Naive thymus-derived CD4-positive, alpha-beta T cell (primary cell): ENCODE results near the gene LAGE3. TPM values are rescaled to one million over a fixed set of nuclear protein-coding genes. Genes with fewer than 3 reads are reported as not detected.

Source experiments
- ATAC-seq: fragments of 150-1000 bp; cut with Tn5 transposase; 2 replicates; pipeline ENCODE4 v1.10.0; 2021; ENCODE audit warnings: mild to moderate bottlenecking, moderate library complexity
- CTCF ChIA-PET: fragments of 350-600 bp; sonication (Branson Sonifier 250); formaldehyde crosslinking; loops from one replicate; lab custom pipeline; 2021; ENCODE audit warnings: antibody characterized with exemption; lab: Charles Lee
- POLR2A ChIA-PET: fragments of 350-600 bp; sonication (Branson Sonifier 250); formaldehyde crosslinking; loops from one replicate; lab custom pipeline; 2021; ENCODE audit warnings: antibody characterized with exemption, inconsistent platforms; lab: Charles Lee
- DNase-seq, 9 donors: peaks; one replicate each; pipeline versions ENCODE4 v3.0.0 to v3.0.0-alpha.2; 2020 to 2022; ENCODE audit warnings: mixed read lengths in 1 of 9
- H3K27ac ChIP-seq: one replicate; pipeline ENCODE4 v1.7.0; 2013; ENCODE audit warnings: mild to moderate bottlenecking, low read depth, low read length, moderate library complexity
- H3K27me3 ChIP-seq, 2 donors: one replicate each; pipeline ENCODE4 v1.7.0; 2013; ENCODE audit warnings: low read length in 2 of 2, mild to moderate bottlenecking in 2 of 2, moderate library complexity in 2 of 2; ENCODE audit not compliant: control insufficient read depth in 2 of 2, insufficient read depth in 2 of 2
- H3K36me3 ChIP-seq, 3 experiments: 1 replicate in 2 of 3; 2 replicates in 1 of 3; pipeline ENCODE4 v1.7.0; 2013; ENCODE audit warnings: low read length in 3 of 3, mild to moderate bottlenecking in 3 of 3, moderate library complexity in 1 of 3; ENCODE audit not compliant: insufficient read depth in 3 of 3, control insufficient read depth in 2 of 3
- H3K4me1 ChIP-seq, 2 donors: one replicate each; pipeline ENCODE4 v1.7.0; 2013; ENCODE audit warnings: low read length in 2 of 2, mild to moderate bottlenecking in 2 of 2, moderate library complexity in 1 of 2; ENCODE audit not compliant: control insufficient read depth in 2 of 2, insufficient read depth in 2 of 2
- H3K4me3 ChIP-seq: 2 replicates; pipeline ENCODE4 v1.7.0; 2013; ENCODE audit warnings: mild to moderate bottlenecking, low read length
- H3K9me3 ChIP-seq, 3 experiments: 1 replicate in 2 of 3; 2 replicates in 1 of 3; pipeline ENCODE4 v1.7.0; 2013; ENCODE audit warnings: low read length in 3 of 3; ENCODE audit not compliant: control insufficient read depth in 2 of 3
- H3K27ac Mint-ChIP-seq, 9 donors: one replicate each; pipeline ENCODE4 v1.8.0; 2020 to 2022; ENCODE audit warnings: mixed read lengths in 9 of 9, mild to moderate bottlenecking in 8 of 9, moderate library complexity in 5 of 9, inconsistent platforms in 2 of 9
- H3K27me3 Mint-ChIP-seq, 5 donors: one replicate each; pipeline ENCODE4 v1.8.0; 2021 to 2022; ENCODE audit warnings: mixed read lengths in 5 of 5, mild to moderate bottlenecking in 1 of 5
- H3K36me3 Mint-ChIP-seq, 5 donors: one replicate each; pipeline ENCODE4 v1.8.0; 2020 to 2022; ENCODE audit warnings: mixed read lengths in 5 of 5, mild to moderate bottlenecking in 3 of 5, inconsistent platforms in 1 of 5
- H3K4me1 Mint-ChIP-seq, 7 donors: one replicate each; pipeline ENCODE4 v1.8.0; 2020 to 2022; ENCODE audit warnings: mixed read lengths in 7 of 7, mild to moderate bottlenecking in 3 of 7, inconsistent platforms in 1 of 7
- H3K4me3 Mint-ChIP-seq, 10 donors: one replicate each; pipeline ENCODE4 v1.8.0; 2020 to 2022; ENCODE audit warnings: mild to moderate bottlenecking in 10 of 10, mixed read lengths in 10 of 10, moderate library complexity in 6 of 10, inconsistent platforms in 2 of 10
- H3K9me3 Mint-ChIP-seq, 11 donors: one replicate each; pipeline ENCODE4 v1.8.0; 2020 to 2022; ENCODE audit warnings: mixed read lengths in 11 of 11, mild to moderate bottlenecking in 4 of 11, inconsistent platforms in 1 of 11, moderate library complexity in 1 of 11
- intact Hi-C, 2 donors: fragments of 100-400 bp; cut with micrococcal nuclease; formaldehyde crosslinking; loops; one replicate each; pipeline ENCODE4 v1.15.1; 2023
- polyA plus RNA-seq, 2 donors: library from polyadenylated mRNA; unstranded; fragments of 300-500 nt; fragmentation: Illumina TruSeq; gene quantifications; one replicate each; pipeline ENCODE4 v1.2.3, GENCODE V29; 2021
- total RNA-seq, 6 experiments: library from RNA in 5 of 6; stranded (reverse) in 5 of 6; gene quantifications; 1 replicate in 5 of 6; 2 replicates in 1 of 6; pipeline ENCODE4 v1.2.3 and lab custom pipeline; 2021 to 2026

Gene LAGE3
- total and polyA plus RNA-seq, 7 experiments from 2014 or later: 11.6 to 85.1 (median 21.2) TPM

GRCh38 chrX:154470914-154471568 lies 8.0 kb downstream of the LAGE3 start:
- Mint-ChIP-seq H3K27ac (no peak overlapping the region), H3K9me3 (peaks cover 0 to 2% (median 0%) of the 10 kb centered on the region in 11 donors), H3K4me3 (no peak overlapping the region), H3K27me3 (no peaks in the 10 kb centered on the region), H3K4me1 (peaks cover 0 to 5% (median 4%) of the 10 kb centered on the region in 7 donors), H3K36me3 (peaks cover 0 to 5% (median 0%) of the 10 kb centered on the region in 5 donors)
- intact Hi-C loops: no loop called here
- Histone ChIP-seq H3K4me1 (no peaks in the 10 kb centered on the region), H3K27ac (no peak overlapping the region), H3K9me3 (no peaks in the 10 kb centered on the region), H3K36me3 (peaks cover 0 to 47% (median 0%) of the 10 kb centered on the region in 3 experiments), H3K4me3 (no peak overlapping the region), H3K27me3 (no peaks in the 10 kb centered on the region)
- CTCF ChIA-PET: no interaction called here
- ATAC-seq (no peak), DNase-seq (no peak)
- POLR2A ChIA-PET: no interaction called here

- Mint-ChIP-seq H3K9me3 (peaks cover 0 to 2% (median 0%) of the 10 kb centered on the region in 11 donors), H3K4me1 (peaks cover 0 to 2% (median under 1%) of the 10 kb centered on the region in 7 donors), H3K27ac (no peak overlapping the region), H3K27me3 (no peaks in the 10 kb centered on the region), H3K36me3 (peaks cover 0 to 2% (median 0%) of the 10 kb centered on the region in 5 donors), H3K4me3 (no peak overlapping the region)
- ChIA-PET CTCF (no interaction called here), POLR2A (no interaction called here)
- no peaks in the 10 kb centered on the region for H3K4me1 ChIP-seq
- H3K27ac ChIP-seq: no peak overlapping the region
- no peak overlapping the region for H3K4me3 ChIP-seq
- H3K9me3 ChIP-seq: no peaks in the 10 kb centered on the region
- H3K36me3 ChIP-seq: peaks cover 0 to 53% (median 0%) of the 10 kb centered on the region in 3 experiments
- ATAC-seq (no peak), DNase-seq (no peak)
- intact Hi-C loops: no loop called here
- H3K27me3 ChIP-seq: no peaks in the 10 kb centered on the region
Measured at GRCh38 chrX:154470434-154470833, 8.6 kb downstream of the LAGE3 start.

GRCh38 chrX:154469880-154470279 lies 9.2 kb downstream of the LAGE3 start:
- peaks cover 0 to 2% (median 0%) of the 10 kb centered on the region in 7 donors for H3K4me1 Mint-ChIP-seq
- H3K27ac Mint-ChIP-seq: no peak overlapping the region
- DNase-seq: no peak
- H3K36me3 Mint-ChIP-seq: no peaks in the 10 kb centered on the region
- CTCF ChIA-PET: no interaction called here
- H3K9me3 ChIP-seq: no peaks in the 10 kb centered on the region
- intact Hi-C loops: no loop called here
- H3K36me3 ChIP-seq: peaks cover 0 to 59% (median 0%) of the 10 kb centered on the region in 3 experiments
- no peaks in the 10 kb centered on the region for H3K27me3 ChIP-seq
- POLR2A ChIA-PET: no interaction called here
- no peak overlapping the region for H3K4me3 Mint-ChIP-seq
- no peaks in the 10 kb centered on the region for H3K27me3 Mint-ChIP-seq
- peaks cover 0 to 2% (median 0%) of the 10 kb centered on the region in 11 donors for H3K9me3 Mint-ChIP-seq
- no peaks in the 10 kb centered on the region for H3K4me1 ChIP-seq
- no peak for ATAC-seq
- H3K27ac ChIP-seq: no peak overlapping the region
- H3K4me3 ChIP-seq: no peak overlapping the region

GRCh38 chrX:154469114-154469513 lies 10.0 kb downstream of the LAGE3 start:
- no peak overlapping the region for H3K4me3 ChIP-seq
- no peaks in the 10 kb centered on the region for H3K4me1 ChIP-seq
- no peak overlapping the region for H3K4me3 Mint-ChIP-seq
- peaks cover 0 to 66% (median 0%) of the 10 kb centered on the region in 3 experiments for H3K36me3 ChIP-seq
- ChIA-PET POLR2A (no interaction called here), CTCF (no interaction called here)
- no peaks in the 10 kb centered on the region for H3K27me3 ChIP-seq
- no peak for DNase-seq
- H3K27ac Mint-ChIP-seq: no peak overlapping the region
- no peaks in the 10 kb centered on the region for H3K36me3 Mint-ChIP-seq
- intact Hi-C loops: no loop called here
- no peak overlapping the region for H3K27ac ChIP-seq
- peaks cover 0 to 2% (median 0%) of the 10 kb centered on the region in 7 donors for H3K4me1 Mint-ChIP-seq
- peaks cover 0 to 2% (median 0%) of the 10 kb centered on the region in 11 donors for H3K9me3 Mint-ChIP-seq
- no peaks in the 10 kb centered on the region for H3K27me3 Mint-ChIP-seq
- ATAC-seq: no peak
- no peaks in the 10 kb centered on the region for H3K9me3 ChIP-seq

- no peaks in the 10 kb centered on the region for H3K4me1 ChIP-seq
- ChIA-PET POLR2A (no interaction called here), CTCF (no interaction called here)
- Mint-ChIP-seq H3K27ac (no peak overlapping the region), H3K4me3 (no peak overlapping the region), H3K4me1 (no peaks in the 10 kb centered on the region), H3K36me3 (no peaks in the 10 kb centered on the region), H3K9me3 (peaks cover 0 to 2% (median 0%) of the 10 kb centered on the region in 11 donors), H3K27me3 (no peaks in the 10 kb centered on the region)
- intact Hi-C loops: no loop called here
- peaks cover 0 to 72% (median 0%) of the 10 kb centered on the region in 3 experiments for H3K36me3 ChIP-seq
- no peaks in the 10 kb centered on the region for H3K27me3 ChIP-seq
- ATAC-seq (no peak), DNase-seq (no peak)
- no peaks in the 10 kb centered on the region for H3K9me3 ChIP-seq
- no peak overlapping the region for H3K27ac ChIP-seq
- no peak overlapping the region for H3K4me3 ChIP-seq
Measured at GRCh38 chrX:154468217-154468616, 10.9 kb downstream of the LAGE3 start.

GRCh38 chrX:154467556-154467955 lies 11.5 kb downstream of the LAGE3 start:
- H3K36me3 Mint-ChIP-seq: no peaks in the 10 kb centered on the region
- no peak overlapping the region for H3K27ac Mint-ChIP-seq
- no peak overlapping the region for H3K27ac ChIP-seq
- H3K27me3 ChIP-seq: no peaks in the 10 kb centered on the region
- ChIA-PET CTCF (no interaction called here), POLR2A (no interaction called here)
- H3K4me1 ChIP-seq: no peaks in the 10 kb centered on the region
- ATAC-seq (no peak), DNase-seq (no peak)
- H3K4me3 Mint-ChIP-seq: no peak overlapping the region
- H3K36me3 ChIP-seq: peaks cover 0 to 76% (median 0%) of the 10 kb centered on the region in 3 experiments
- no peaks in the 10 kb centered on the region for H3K9me3 Mint-ChIP-seq
- no peaks in the 10 kb centered on the region for H3K27me3 Mint-ChIP-seq
- H3K4me3 ChIP-seq: no peak overlapping the region
- intact Hi-C loops: no loop called here
- H3K4me1 Mint-ChIP-seq: peaks cover 0 to 4% (median 0%) of the 10 kb centered on the region in 7 donors
- H3K9me3 ChIP-seq: no peaks in the 10 kb centered on the region

- ChIA-PET CTCF (no interaction called here), POLR2A (interaction anchor here (1.3 kb wide), 1 partner anchor 9 kb away, joined by 4 read pairs; no protein-coding TSS in a partner anchor)
- H3K27ac Mint-ChIP-seq: no peak overlapping the region
- Histone ChIP-seq H3K4me3 (no peak overlapping the region), H3K27me3 (no peaks in the 10 kb centered on the region), H3K4me1 (no peaks in the 10 kb centered on the region), H3K36me3 (peaks cover 0 to 75% (median 0%) of the 10 kb centered on the region in 3 experiments), H3K27ac (no peak overlapping the region), H3K9me3 (no peaks in the 10 kb centered on the region)
- ATAC-seq (no peak), DNase-seq (no peak)
- H3K9me3 Mint-ChIP-seq: no peaks in the 10 kb centered on the region
- no peaks in the 10 kb centered on the region for H3K27me3 Mint-ChIP-seq
- peaks cover 0 to 4% (median 0%) of the 10 kb centered on the region in 7 donors for H3K4me1 Mint-ChIP-seq
- no peak overlapping the region for H3K4me3 Mint-ChIP-seq
- intact Hi-C loops: no loop called here
- H3K36me3 Mint-ChIP-seq: no peaks in the 10 kb centered on the region
Measured at GRCh38 chrX:154466907-154467306, 12.2 kb downstream of the LAGE3 start.
